ENCODE results near the gene LAMTOR4. TPM values are rescaled to one million over a fixed set of nuclear protein-coding genes. Genes with fewer than 3 reads are reported as not detected.

Gene LAMTOR4
- total RNA-seq, 1 donor from 2014 or later: 105 TPM

DNA sequence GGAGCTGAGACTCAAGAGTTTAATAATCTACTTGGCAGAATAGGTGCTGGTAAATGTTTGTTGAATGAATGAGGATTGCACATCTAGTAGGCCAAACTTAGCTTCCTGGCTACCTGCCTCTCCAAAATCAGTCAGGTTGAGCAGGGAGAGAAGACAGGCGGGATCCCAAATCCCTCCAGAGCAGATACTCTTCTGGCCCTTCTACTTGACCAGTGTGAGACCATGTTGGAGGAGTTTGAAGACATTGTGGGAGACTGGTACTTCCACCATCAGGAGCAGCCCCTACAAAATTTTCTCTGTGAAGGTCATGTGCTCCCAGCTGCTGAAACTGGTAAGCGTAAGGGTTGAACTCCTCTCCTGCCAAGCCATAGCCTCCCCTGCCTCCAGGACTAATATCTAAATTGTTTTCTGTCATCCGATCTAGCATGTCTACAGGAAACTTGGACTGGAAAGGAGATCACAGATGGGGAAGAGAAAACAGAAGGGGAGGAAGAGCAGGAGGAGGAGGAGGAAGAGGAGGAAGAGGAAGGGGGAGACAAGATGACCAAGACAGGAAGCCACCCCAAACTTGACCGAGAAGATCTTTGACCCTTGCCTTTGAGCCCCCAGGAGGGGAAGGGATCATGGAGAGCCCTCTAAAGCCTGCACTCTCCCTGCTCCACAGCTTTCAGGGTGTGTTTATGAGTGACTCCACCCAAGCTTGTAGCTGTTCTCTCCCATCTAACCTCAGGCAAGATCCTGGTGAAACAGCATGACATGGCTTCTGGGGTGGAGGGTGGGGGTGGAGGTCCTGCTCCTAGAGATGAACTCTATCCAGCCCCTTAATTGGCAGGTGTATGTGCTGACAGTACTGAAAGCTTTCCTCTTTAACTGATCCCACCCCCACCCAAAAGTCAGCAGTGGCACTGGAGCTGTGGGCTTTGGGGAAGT lies 24.2 kb upstream of the LAMTOR4 start:
- Mint-ChIP-seq H3K27me3 (ENCODE audit: low read depth) (no peaks in the 10 kb centered on the region), H3K36me3 (peaks cover 2% of the 10 kb centered on the region), H3K4me3 (peak overlapping the region; percentile 13), H3K4me1 (peaks cover 29% of the 10 kb centered on the region), H3K27ac (peak overlapping the region; percentile 17), H3K9me3 (no peaks in the 10 kb centered on the region)
- DNase-seq (ENCODE audit: low spot score in 2 of 2, unreplicated experiment in 2 of 2): no peak
- TF ChIP-seq, protein P1, sequence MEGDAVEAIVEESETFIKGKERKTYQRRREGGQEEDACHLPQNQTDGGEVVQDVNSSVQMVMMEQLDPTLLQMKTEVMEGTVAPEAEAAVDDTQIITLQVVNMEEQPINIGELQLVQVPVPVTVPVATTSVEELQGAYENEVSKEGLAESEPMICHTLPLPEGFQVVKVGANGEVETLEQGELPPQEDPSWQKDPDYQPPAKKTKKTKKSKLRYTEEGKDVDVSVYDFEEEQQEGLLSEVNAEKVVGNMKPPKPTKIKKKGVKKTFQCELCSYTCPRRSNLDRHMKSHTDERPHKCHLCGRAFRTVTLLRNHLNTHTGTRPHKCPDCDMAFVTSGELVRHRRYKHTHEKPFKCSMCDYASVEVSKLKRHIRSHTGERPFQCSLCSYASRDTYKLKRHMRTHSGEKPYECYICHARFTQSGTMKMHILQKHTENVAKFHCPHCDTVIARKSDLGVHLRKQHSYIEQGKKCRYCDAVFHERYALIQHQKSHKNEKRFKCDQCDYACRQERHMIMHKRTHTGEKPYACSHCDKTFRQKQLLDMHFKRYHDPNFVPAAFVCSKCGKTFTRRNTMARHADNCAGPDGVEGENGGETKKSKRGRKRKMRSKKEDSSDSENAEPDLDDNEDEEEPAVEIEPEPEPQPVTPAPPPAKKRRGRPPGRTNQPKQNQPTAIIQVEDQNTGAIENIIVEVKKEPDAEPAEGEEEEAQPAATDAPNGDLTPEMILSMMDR (IDR thresholded peaks at IDR 0.05; ENCODE audit: unreplicated experiment): no peak

DNA sequence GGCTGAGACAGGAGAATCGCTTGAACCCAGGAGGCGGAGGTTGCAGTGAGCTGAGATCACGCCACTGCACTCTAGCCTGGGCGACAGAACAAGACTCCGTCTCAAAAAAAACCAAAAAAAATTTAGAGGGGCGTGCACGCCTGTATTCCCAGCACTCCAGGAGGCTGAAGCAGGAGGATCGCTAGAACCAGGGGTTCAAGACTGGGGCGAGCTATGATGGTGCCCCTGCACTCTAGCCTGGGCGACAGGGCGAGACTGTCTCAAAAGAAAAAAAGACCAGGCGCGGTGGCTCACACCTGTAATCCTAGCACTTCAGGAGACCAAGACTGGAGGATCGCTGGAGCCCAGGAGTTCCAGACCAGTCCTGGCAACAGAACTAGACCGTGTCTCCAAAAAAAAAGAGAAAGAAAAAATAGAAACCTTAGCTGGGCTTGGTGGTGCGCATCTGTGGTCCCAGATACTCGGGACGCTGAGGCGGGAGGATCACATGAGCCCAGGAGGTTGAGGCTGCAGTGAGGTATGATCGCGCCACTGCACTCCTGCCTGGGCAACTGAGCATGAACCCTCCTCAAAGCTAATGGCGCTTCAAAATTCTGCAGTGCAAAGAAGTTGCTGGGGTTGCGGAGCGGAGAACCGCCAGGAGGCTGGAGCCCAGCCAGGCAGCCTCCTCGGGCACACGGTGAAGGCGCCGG lies 22.3 kb upstream of the LAMTOR4 start:
- no peak for DNase-seq (ENCODE audit: low spot score in 2 of 2, unreplicated experiment in 2 of 2)
- Mint-ChIP-seq H3K4me3 (peak overlapping the region; percentile 96), H3K36me3 (peaks cover 2% of the 10 kb centered on the region), H3K9me3 (no peaks in the 10 kb centered on the region), H3K27ac (peak overlapping the region; percentile 99), H3K27me3 (ENCODE audit: low read depth) (no peaks in the 10 kb centered on the region), H3K4me1 (peaks cover 20% of the 10 kb centered on the region)
- TF ChIP-seq, protein P1 (IDR thresholded peaks at IDR 0.05; ENCODE audit: unreplicated experiment): no peak

DNA sequence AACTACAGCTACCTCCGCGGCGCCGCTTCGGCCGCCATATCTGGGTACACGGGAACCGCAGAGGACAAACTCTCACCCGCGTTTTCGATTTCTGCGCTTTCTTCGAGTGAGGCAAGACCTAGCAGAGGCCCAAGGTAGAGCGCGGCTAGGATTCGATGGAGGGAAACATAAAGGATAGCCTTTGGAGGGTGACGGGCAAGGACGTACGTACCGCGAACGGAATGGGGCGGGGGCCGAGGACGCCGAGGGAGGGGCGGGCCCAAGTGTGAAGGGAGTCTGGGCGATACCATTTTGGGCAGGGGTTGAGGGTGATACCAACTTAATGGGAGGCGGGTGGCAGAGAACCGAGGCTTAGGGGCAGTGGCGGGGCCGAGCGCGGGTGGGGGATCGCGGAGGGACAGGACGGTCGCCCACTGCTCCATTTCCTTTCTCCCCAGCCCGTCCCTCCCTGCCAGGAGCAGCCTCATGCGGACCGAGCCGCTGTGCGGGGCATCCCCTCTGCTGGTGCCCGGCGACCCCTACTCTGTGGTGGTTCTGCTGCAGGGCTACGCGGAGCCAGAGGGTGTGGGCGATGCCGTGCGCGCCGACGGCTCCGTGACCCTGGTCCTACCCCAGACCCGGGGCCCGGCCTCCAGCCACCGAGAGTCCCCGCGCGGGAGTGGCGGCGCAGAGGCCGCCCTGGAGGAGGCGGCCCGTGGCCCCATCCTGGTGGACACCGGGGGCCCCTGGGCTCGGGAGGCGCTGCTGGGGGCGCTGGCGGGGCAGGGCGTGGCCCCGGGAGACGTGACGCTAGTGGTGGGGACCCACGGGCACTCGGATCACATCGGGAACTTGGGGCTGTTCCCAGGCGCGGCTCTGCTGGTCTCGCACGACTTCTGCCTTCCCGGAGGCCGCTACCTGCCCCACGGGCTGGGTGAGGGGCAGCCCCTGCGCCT lies 21.5 kb upstream of the LAMTOR4 start, which contains the start of gene MBLAC1:
Gene MBLAC1 (plus strand): TSS at position 37 of the 935 bp plus-strand sequence. CDS start 429 bp downstream, at position 466.
- no peaks in the 10 kb centered on the region for H3K27me3 Mint-ChIP-seq (ENCODE audit: low read depth)
- peak within 1 kb of the TSS; percentile 99 for H3K27ac Mint-ChIP-seq
- H3K4me3 Mint-ChIP-seq: peak within 1 kb of the TSS; percentile 96
- TF ChIP-seq, protein P1 (IDR thresholded peaks at IDR 0.05; ENCODE audit: unreplicated experiment): no peak
- H3K4me1 Mint-ChIP-seq: peaks cover 20% of the 10 kb centered on the region
- DNase-seq (ENCODE audit: low spot score in 2 of 2, unreplicated experiment in 2 of 2): peak; percentile 71 to 89
- H3K36me3 Mint-ChIP-seq: peaks cover 2% of the 10 kb centered on the region
- no peaks in the 10 kb centered on the region for H3K9me3 Mint-ChIP-seq

DNA sequence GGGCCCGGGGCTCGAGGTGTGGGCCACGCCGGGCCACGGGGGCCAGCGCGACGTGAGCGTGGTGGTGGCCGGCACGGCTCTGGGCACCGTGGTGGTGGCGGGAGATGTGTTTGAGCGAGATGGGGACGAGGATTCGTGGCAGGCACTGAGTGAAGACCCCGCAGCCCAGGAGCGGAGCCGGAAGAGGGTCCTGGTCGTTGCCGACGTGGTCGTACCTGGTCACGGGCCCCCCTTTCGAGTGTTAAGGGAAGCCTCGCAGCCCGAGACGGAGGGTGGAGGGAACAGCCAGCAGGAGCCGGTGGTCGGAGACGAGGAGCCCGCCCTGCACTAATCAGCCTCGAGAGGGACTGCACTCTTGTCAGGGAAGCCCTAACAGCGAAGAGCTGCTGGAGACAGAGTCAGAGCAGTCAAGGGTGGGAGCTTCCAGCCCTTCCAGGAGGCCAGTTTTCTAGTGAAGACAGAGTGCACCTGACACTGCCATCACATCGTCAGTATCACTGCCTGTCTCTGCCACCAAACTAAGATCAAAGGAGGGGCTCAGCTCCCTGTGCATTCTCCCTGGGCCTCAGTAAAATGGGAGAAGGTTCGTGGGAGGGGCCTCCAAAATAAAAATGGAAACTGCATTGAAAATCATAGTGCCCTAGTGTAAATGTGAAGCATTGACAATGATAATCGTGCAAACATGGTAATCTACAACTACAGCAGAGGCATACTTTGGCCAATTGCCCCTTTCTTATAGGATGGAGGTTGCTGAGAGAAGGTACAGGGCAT lies 20.7 kb upstream of the LAMTOR4 start:
- Mint-ChIP-seq H3K27ac (peak overlapping the region; percentile 83), H3K27me3 (ENCODE audit: low read depth) (no peaks in the 10 kb centered on the region), H3K4me3 (peak overlapping the region; percentile 96), H3K4me1 (peaks cover 25% of the 10 kb centered on the region), H3K9me3 (no peaks in the 10 kb centered on the region), H3K36me3 (no peaks in the 10 kb centered on the region)
- TF ChIP-seq, protein P1 (IDR thresholded peaks at IDR 0.05; ENCODE audit: unreplicated experiment): no peak
- peak in 1 of 2 experiments; percentile 59 for DNase-seq (ENCODE audit: low spot score in 2 of 2, unreplicated experiment in 2 of 2)

Measured in mesothelial cell of epicardium (in vitro differentiated cells).